Non-pigmented ciliary epithelial cell (primary cell): ENCODE results near the gene SLC7A14.

Source experiments
- DNase-seq: peaks from one replicate; pipeline ENCODE4 v3.0.0-alpha.2; 2010; ENCODE audit warnings: low read depth

Gene SLC7A14

GRCh38 chr3:170469151-170470062 lies 116.5 kb downstream of the SLC7A14 start:
- no peak for DNase-seq

GRCh38 chr3:170467571-170468147 lies 118.2 kb downstream of the SLC7A14 start:
- no peak for DNase-seq

- DNase-seq: no peak
Measured at GRCh38 chr3:170467007-170467406, 118.9 kb downstream of the SLC7A14 start.

GRCh38 chr3:170465955-170466354 lies 119.9 kb downstream of the SLC7A14 start:
- DNase-seq: no peak

GRCh38 chr3:170463011-170463410 lies 122.9 kb downstream of the SLC7A14 start:
- no peak for DNase-seq

GRCh38 chr3:170458285-170458684 lies 127.6 kb downstream of the SLC7A14 start:
- no peak for DNase-seq

- no peak for DNase-seq
Measured at GRCh38 chr3:170454509-170454908, 131.4 kb downstream of the SLC7A14 start.

GRCh38 chr3:170450039-170450438 lies 135.8 kb downstream of the SLC7A14 start:
- no peak for DNase-seq

- no peak for DNase-seq
Measured at GRCh38 chr3:170448584-170448983, 137.3 kb downstream of the SLC7A14 start.

- no peak for DNase-seq
Measured at GRCh38 chr3:170443457-170443856, 142.4 kb downstream of the SLC7A14 start.

- DNase-seq: no peak
Measured at GRCh38 chr3:170442947-170443346, 142.9 kb downstream of the SLC7A14 start.

- DNase-seq: no peak
Measured at GRCh38 chr3:170441412-170441811, 144.5 kb downstream of the SLC7A14 start.

- no peak for DNase-seq
Measured at GRCh38 chr3:170440344-170440743, 145.5 kb downstream of the SLC7A14 start.

GRCh38 chr3:170438836-170439235 lies 147.0 kb downstream of the SLC7A14 start:
- no peak for DNase-seq

GRCh38 chr3:170437696-170438407 lies 148.0 kb downstream of the SLC7A14 start:
- DNase-seq: no peak

GRCh38 chr3:170437176-170437575 lies 148.7 kb downstream of the SLC7A14 start:
- no peak for DNase-seq

- no peak for DNase-seq
Measured at GRCh38 chr3:170436697-170437096, 149.2 kb downstream of the SLC7A14 start.

GRCh38 chr3:170432416-170432815 lies 153.5 kb downstream of the SLC7A14 start:
- DNase-seq: no peak

GRCh38 chr3:170431054-170431453 lies 154.8 kb downstream of the SLC7A14 start:
- DNase-seq: no peak

GRCh38 chr3:170429050-170429449 lies 156.8 kb downstream of the SLC7A14 start:
- peak; percentile 77 for DNase-seq

GRCh38 chr3:170428095-170428494 lies 157.8 kb downstream of the SLC7A14 start:
- DNase-seq: no peak

- DNase-seq: no peak
Measured at GRCh38 chr3:170426240-170426797, 159.6 kb downstream of the SLC7A14 start.
